ENCODE measurements around the gene MCOLN2. TPM values are rescaled to one million over a fixed set of nuclear protein-coding genes. Genes with fewer than 3 reads are reported as not detected.

MCOLN2 gene
- total RNA-seq, 1 donor from 2014 or later, result 1.0 TPM

DNA sequence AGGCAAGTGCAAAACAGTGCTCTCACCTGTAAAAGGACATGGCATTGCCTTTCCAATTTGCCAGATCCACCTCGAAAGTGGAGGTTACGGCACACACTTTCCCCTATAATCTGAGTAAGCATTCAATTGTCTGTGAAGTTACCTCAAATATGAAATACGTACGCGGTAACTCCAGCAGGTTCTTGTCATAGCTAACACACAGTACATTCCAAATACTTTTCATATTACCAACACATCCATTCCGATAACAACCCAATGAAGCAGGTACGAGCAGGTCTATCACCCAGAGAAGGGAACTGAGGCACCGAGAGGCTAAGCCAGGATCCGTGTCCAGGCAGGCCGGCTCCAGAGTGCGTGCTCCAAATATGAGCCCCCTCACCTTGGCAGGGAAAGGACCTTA lies 57.2 kb downstream of the MCOLN2 start:
- peaks cover 24% of the 10 kb centered on the region for H3K27me3 Mint-ChIP-seq (ENCODE audit: low read depth)
- peaks cover 9% of the 10 kb centered on the region for H3K4me1 Mint-ChIP-seq
- TF ChIP-seq, protein P1, sequence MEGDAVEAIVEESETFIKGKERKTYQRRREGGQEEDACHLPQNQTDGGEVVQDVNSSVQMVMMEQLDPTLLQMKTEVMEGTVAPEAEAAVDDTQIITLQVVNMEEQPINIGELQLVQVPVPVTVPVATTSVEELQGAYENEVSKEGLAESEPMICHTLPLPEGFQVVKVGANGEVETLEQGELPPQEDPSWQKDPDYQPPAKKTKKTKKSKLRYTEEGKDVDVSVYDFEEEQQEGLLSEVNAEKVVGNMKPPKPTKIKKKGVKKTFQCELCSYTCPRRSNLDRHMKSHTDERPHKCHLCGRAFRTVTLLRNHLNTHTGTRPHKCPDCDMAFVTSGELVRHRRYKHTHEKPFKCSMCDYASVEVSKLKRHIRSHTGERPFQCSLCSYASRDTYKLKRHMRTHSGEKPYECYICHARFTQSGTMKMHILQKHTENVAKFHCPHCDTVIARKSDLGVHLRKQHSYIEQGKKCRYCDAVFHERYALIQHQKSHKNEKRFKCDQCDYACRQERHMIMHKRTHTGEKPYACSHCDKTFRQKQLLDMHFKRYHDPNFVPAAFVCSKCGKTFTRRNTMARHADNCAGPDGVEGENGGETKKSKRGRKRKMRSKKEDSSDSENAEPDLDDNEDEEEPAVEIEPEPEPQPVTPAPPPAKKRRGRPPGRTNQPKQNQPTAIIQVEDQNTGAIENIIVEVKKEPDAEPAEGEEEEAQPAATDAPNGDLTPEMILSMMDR (conservative IDR thresholded peaks at IDR 0.05), result no peak
- H3K4me3 Mint-ChIP-seq, result no peak overlapping the region
- no peak for DNase-seq (ENCODE audit: low read depth, low spot score)
- no peak overlapping the region for H3K27ac Mint-ChIP-seq (ENCODE audit: unreplicated experiment)
- H3K36me3 Mint-ChIP-seq (ENCODE audit: low read depth), result no peaks in the 10 kb centered on the region
- no peaks in the 10 kb centered on the region for H3K9me3 Mint-ChIP-seq

DNA sequence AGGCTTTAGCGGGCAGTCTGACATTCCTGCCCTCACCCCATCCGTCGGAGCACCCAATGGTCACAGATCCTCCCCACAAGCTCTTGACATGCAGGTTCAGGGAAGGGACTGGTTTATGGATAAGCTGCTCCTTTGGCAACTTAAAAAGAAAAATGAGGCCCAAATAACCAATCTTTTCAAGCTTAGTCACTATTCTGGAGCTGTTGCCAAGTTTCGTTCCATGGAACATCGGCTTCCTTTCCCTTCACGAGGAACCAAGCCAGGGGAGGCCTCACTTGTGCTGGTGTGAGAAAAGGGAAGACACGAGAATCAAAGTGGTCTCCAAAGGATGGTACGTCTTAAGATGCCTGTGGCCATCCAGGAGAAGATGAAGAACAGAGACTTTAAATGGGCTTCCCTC lies 57.8 kb downstream of the MCOLN2 start:
- Mint-ChIP-seq H3K4me1 (peaks cover 8% of the 10 kb centered on the region), H3K36me3 (ENCODE audit: low read depth) (no peaks in the 10 kb centered on the region), H3K9me3 (no peaks in the 10 kb centered on the region), H3K4me3 (no peak overlapping the region), H3K27ac (ENCODE audit: unreplicated experiment) (no peak overlapping the region), H3K27me3 (ENCODE audit: low read depth) (peaks cover 24% of the 10 kb centered on the region)
- DNase-seq (ENCODE audit: low read depth, low spot score), result no peak
- TF ChIP-seq, protein P1 (conservative IDR thresholded peaks at IDR 0.05), result no peak

DNA sequence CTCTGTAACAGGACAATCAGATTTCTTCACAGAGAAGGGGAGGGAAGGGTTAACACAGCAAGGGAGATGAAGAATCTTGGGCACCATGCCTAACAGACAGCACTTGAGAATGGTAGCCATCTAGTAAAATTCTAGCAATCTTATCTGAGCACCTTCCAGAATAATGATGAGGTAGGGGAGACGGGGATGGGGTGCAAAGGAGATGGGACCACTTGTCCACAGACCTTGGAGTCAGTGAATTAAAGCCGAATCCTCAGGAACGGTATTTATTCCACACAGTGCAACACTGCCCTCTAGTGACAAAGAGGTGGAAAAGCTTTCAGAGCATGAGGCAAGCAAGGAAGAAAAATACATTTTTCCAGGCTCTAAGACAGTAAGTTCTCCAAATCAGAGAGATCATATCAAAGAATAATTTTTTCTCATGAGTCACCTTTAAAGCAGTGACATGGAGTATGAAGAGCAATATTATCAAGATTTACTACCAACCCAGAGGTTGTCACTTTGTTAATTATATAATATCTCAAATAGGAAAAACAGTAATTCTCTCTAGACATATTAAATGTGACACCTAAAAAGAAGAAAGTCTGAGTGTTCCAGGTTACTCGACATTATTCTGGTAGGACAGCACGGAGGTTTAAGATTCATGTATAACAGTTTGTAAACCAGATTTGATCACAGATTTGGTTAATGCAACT lies 60.6 kb downstream of the MCOLN2 start:
- no peak overlapping the region for H3K4me3 Mint-ChIP-seq

DNA sequence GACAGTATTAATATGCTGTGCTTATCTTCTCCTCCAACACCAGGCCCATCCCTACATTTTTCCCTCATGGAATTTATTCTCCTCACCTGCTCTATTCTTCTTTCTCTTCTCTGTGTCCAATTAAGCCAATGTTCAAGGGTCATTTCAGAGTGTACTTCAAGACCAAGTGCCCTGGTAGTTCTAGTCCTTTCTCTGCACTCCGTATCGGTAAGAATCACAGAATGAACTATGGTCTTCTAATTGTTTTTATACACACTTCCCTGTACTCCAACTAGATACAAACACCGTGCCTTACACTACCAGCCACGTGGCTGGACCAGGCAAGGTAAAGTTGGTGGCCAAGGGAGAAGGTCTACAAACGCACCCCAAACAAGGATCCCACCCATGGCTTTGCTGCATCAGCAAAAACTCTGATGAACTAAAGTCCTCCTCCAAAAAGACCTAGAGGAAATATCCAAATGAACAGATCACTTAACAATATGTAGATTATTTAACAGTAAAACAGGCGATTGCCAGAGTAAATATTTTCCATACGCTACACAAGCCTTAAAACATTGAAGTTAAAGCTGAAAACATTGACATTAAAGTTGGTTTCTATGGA lies 63.8 kb downstream of the MCOLN2 start:
- H3K4me1 Mint-ChIP-seq, result no peaks in the 10 kb centered on the region
- no peaks in the 10 kb centered on the region for H3K9me3 Mint-ChIP-seq
- H3K27ac Mint-ChIP-seq (ENCODE audit: unreplicated experiment), result no peak overlapping the region
- H3K4me3 Mint-ChIP-seq, result no peak overlapping the region
- DNase-seq (ENCODE audit: low read depth, low spot score), result no peak
- TF ChIP-seq, protein P1 (conservative IDR thresholded peaks at IDR 0.05), result no peak
- H3K36me3 Mint-ChIP-seq (ENCODE audit: low read depth), result no peaks in the 10 kb centered on the region
- H3K27me3 Mint-ChIP-seq (ENCODE audit: low read depth), result peaks cover 6% of the 10 kb centered on the region

More for the DNA sequence above, 60.6 kb downstream of the MCOLN2 start:
- Mint-ChIP-seq H3K36me3 (ENCODE audit: low read depth) (no peaks in the 10 kb centered on the region), H3K27me3 (ENCODE audit: low read depth) (peaks cover 11% of the 10 kb centered on the region), H3K27ac (ENCODE audit: unreplicated experiment) (no peak overlapping the region), H3K9me3 (no peaks in the 10 kb centered on the region), H3K4me1 (peaks cover 8% of the 10 kb centered on the region)
- DNase-seq (ENCODE audit: low read depth, low spot score), result peak; percentile 31
- TF ChIP-seq, protein P1 (conservative IDR thresholded peaks at IDR 0.05), result peak; percentile 91

DNA sequence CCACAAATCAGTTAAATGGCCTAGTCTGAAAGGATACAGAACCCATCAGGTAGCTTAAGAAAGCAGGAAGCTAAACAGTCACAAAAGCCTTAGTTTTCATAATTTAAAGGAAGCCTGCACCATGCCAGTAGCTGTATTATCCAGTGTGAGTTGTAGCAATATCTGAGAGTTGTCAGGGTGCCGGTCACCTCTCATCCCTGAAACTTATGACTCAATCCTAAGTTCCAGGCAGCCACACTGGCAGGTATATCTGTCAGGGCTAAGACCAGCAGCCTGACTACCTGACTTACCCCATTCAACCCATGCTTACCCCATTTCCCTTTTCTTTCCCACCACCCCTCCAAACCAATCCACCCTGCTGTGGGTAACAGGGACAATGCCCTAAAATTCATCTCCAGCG lies 66.1 kb downstream of the MCOLN2 start:
- no peak for DNase-seq (ENCODE audit: low read depth, low spot score)
- no peaks in the 10 kb centered on the region for H3K36me3 Mint-ChIP-seq (ENCODE audit: low read depth)
- H3K4me3 Mint-ChIP-seq, result no peak overlapping the region
- H3K9me3 Mint-ChIP-seq, result no peaks in the 10 kb centered on the region
- TF ChIP-seq, protein P1 (conservative IDR thresholded peaks at IDR 0.05), result no peak
- H3K27me3 Mint-ChIP-seq (ENCODE audit: low read depth), result peaks cover 6% of the 10 kb centered on the region
- no peak overlapping the region for H3K27ac Mint-ChIP-seq (ENCODE audit: unreplicated experiment)
- H3K4me1 Mint-ChIP-seq, result no peaks in the 10 kb centered on the region

All from neural crest cell (in vitro differentiated cells).